RWPE1 (cell line): ENCODE results near the gene MDGA2.

ENCODE experiments used
- CTCF ChIA-PET: fragments of 350-600 bp; sonication (Branson Sonifier 250); formaldehyde crosslinking; extraction: SDS; loops from one replicate; lab custom pipeline; 2021; lab: Yijun Ruan, JAX
- POLR2A ChIA-PET: fragments of 400-600 bp; formaldehyde crosslinking; extraction: SDS; loops from one replicate; lab custom pipeline; 2020; ENCODE audit warnings: antibody characterized with exemption; ENCODE audit not compliant: low non-redundant PET; lab: Yijun Ruan, JAX
- DNase-seq: peaks from one replicate; pipeline ENCODE4 v3.0.0; 2012; ENCODE audit warnings: low spot score
- H3K27ac ChIP-seq: fragments of 450-650 bp; 2 replicates; pipeline ENCODE4 v1.5.1; 2017
- CTCF ChIP-seq: fragments of 450-650 bp; conservative IDR thresholded peaks from 2 replicates; pipeline ENCODE4 v1.5.1; 2017; ENCODE audit warnings: low read depth, mild to moderate bottlenecking

The MDGA2 gene

GRCh38 chr14:46988312-46988711 lies 687.1 kb downstream of the MDGA2 start:
- POLR2A ChIA-PET, result no interaction called here
- CTCF ChIA-PET, result interaction anchor here (0.7 kb wide), 1 partner anchor 19 kb away, joined by 4 read pairs; no protein-coding TSS in a partner anchor
- no peak for TF ChIP-seq CTCF
- no peak for DNase-seq
- no peak overlapping the region for H3K27ac ChIP-seq

GRCh38 chr14:46985529-46986380 lies 689.6 kb downstream of the MDGA2 start:
- ChIA-PET CTCF (no interaction called here), POLR2A (no interaction called here)
- no peak for DNase-seq
- TF ChIP-seq CTCF, result no peak
- no peak overlapping the region for H3K27ac ChIP-seq

GRCh38 chr14:46973295-46973694 lies 702.1 kb downstream of the MDGA2 start:
- POLR2A ChIA-PET, result no interaction called here
- TF ChIP-seq CTCF, result no peak
- no peak for DNase-seq
- H3K27ac ChIP-seq, result no peak overlapping the region
- CTCF ChIA-PET, result no interaction called here

DNA sequence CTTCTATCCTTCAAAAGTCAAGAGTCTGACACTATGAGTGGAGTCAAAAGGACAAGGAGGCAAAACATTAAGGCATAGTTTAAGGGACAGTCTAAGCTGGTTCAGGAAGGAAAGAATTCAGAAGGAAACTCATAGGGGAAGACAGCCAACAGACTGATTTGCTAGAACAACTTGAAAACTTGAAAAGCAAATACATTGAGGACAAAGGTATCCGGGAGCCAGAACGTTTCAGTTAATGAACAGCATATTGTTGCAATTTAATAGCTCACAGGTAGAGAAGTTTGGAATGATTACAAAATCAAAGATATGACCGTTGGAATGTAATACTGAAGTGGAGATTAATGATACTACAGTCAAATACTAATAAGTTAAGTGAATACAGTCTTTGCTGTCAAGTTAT lies 711.0 kb downstream of the MDGA2 start:
- POLR2A ChIA-PET, result no interaction called here
- CTCF ChIA-PET, result no interaction called here
- no peak for TF ChIP-seq CTCF
- no peak overlapping the region for H3K27ac ChIP-seq
- DNase-seq, result no peak

- ChIA-PET CTCF (interaction anchor here (0.6 kb wide), 1 partner anchor 26 kb away, joined by 3 read pairs; no protein-coding TSS in a partner anchor), POLR2A (no interaction called here)
- DNase-seq, result no peak
- no peak overlapping the region for H3K27ac ChIP-seq
- no peak for TF ChIP-seq CTCF
Observed at GRCh38 chr14:46951103-46951502, 724.3 kb downstream of the MDGA2 start.

GRCh38 chr14:46940611-46941010 lies 734.8 kb downstream of the MDGA2 start:
- DNase-seq, result no peak
- H3K27ac ChIP-seq, result no peak overlapping the region
- no peak for TF ChIP-seq CTCF
- POLR2A ChIA-PET, result no interaction called here
- CTCF ChIA-PET, result no interaction called here
